ENCODE results near the gene VPS26C. TPM values are rescaled to one million over a fixed set of nuclear protein-coding genes. Genes with fewer than 3 reads are reported as not detected.

Gene VPS26C
- total and polyA plus RNA-seq, 10 of the 15 experiments (the other 5 are each of a cell fraction or from before 2014, with no cell fraction given): 32.5 to 65.1 (median 48.0) TPM

GRCh38 chr21:37263827-37264600 is 3.1 kb downstream of the VPS26C start:
- H2AFZ ChIP-seq (ENCODE audit: control insufficient read depth, low read depth, low read length): no peak overlapping the region
- in situ Hi-C loops (cut with MboI) (no loop called here), intact Hi-C loops (cut with micrococcal nuclease; ENCODE audit: unreplicated experiment) (no loop called here)
- RAD21 ChIA-PET (ENCODE audit: unreplicated experiment): interaction anchor here (0.7 to 1.4 kb wide), 2 partner anchors 56 to 97 kb away, joined by 3 to 4 read pairs; no protein-coding TSS in a partner anchor
- DNase-seq (ENCODE audit: low read depth, low spot score) (no peak), FAIRE-seq (no peak), ATAC-seq (no peak)
- no peaks in the 10 kb centered on the region for H4K20me1 ChIP-seq (ENCODE audit: control insufficient read depth, insufficient read depth)
- TF ChIP-seq ZSCAN29 (IDR thresholded peaks at IDR 0.05) (no peak), RFX5 (IDR thresholded peaks at IDR 0.05; ENCODE audit: low read depth, low read length) (no peak), ETV6 (conservative IDR thresholded peaks at IDR 0.05 in 1 of 2, IDR thresholded peaks at IDR 0.05 in 1 of 2; ENCODE audit: borderline replicate concordance in 1 of 2, low read depth in 1 of 2) (no peak), BACH1 (IDR thresholded peaks at IDR 0.05; ENCODE audit: borderline replicate concordance) (no peak), YBX1 (IDR thresholded peaks at IDR 0.05) (no peak), POLR2AphosphoS2 (IDR thresholded peaks at IDR 0.05; ENCODE audit: low read depth, low read length) (no peak), TCF12 (IDR thresholded peaks at IDR 0.05; ENCODE audit: low read depth, low read length) (no peak), IKZF1 (conservative IDR thresholded peaks at IDR 0.05) (no peak), IKZF2 (IDR thresholded peaks at IDR 0.05) (no peak)
- no peak overlapping the region for H3K9ac ChIP-seq (ENCODE audit: control insufficient read depth, insufficient read depth, low read length)
- H3K9me3 ChIP-seq (replicated peaks; ENCODE audit: control insufficient read depth, insufficient read depth, low read length): no peaks in the 10 kb centered on the region
- CTCF ChIA-PET: interaction anchor here (0.7 to 1.2 kb wide), 2 partner anchors 9 to 105 kb away, joined by 3 read pairs; no protein-coding TSS in a partner anchor
- SMC1A ChIA-PET (ENCODE audit: uncharacterized antibody, unreplicated experiment): interaction anchor here (1.2 to 1.7 kb wide), 3 partner anchors 9 to 101 kb away, joined by 6 to 7 read pairs (median 7); no protein-coding TSS in a partner anchor
- 98% methylated on average over 6 of the region's 6 CpGs for WGBS (ENCODE audit: insufficient coverage, insufficient replicate concordance, low lambda C conversion rate, missing lambda C conversion rate)
- POLR2A ChIA-PET: no interaction called here
- peaks cover 0 to 3% of the 10 kb centered on the region in 2 experiments; a peak in 1 of 4 replicates for H3K36me3 ChIP-seq (ENCODE audit: control insufficient read depth in 2 of 2, insufficient read depth in 2 of 2, low read length in 1 of 2)
- H3K79me2 ChIP-seq (ENCODE audit: control insufficient read depth, insufficient read depth, low read length): peaks cover 46% of the 10 kb centered on the region
- BruUV-seq (replicated peaks): no TSS peak
- no peak overlapping the region for H3K27ac ChIP-seq (ENCODE audit: control insufficient read depth, insufficient read depth)
- H3K4me1 ChIP-seq (ENCODE audit: control insufficient read depth, insufficient read depth, low read length): no peaks in the 10 kb centered on the region
- peak overlapping the region; percentile 53 for H3K4me2 ChIP-seq (ENCODE audit: control insufficient read depth, insufficient read depth)
- H3K4me3 ChIP-seq: no peak overlapping the region
- no peaks in the 10 kb centered on the region for H3K27me3 ChIP-seq (replicated peaks in 1 of 2; ENCODE audit: control insufficient read depth in 2 of 2, insufficient read depth in 2 of 2, low read length in 1 of 2)
